Measurements from ENCODE around the gene KLHL20. TPM values are rescaled to one million over a fixed set of nuclear protein-coding genes. Genes with fewer than 3 reads are reported as not detected.

Gene KLHL20
- total and polyA plus RNA-seq, 2 of the 8 experiments (the other 6 are each of a cell fraction or from before 2014, with no cell fraction given): 4.9 to 12.3 TPM

GRCh38 chr1:173702736-173703135 lies 12.0 kb upstream of the KLHL20 start (continued):
- TF ChIP-seq ATF2 (IDR thresholded peaks at IDR 0.05; ENCODE audit: low read length): no peak
- no peak for TF ChIP-seq TCF12 (IDR thresholded peaks at IDR 0.05; ENCODE audit: low read depth, low read length)
- TF ChIP-seq FOSL1 (IDR thresholded peaks at IDR 0.05; ENCODE audit: insufficient read depth, low read depth, low read length): no peak

All from H1 (cell line).